Measurements from ENCODE around the gene CCDC191.

- TF ChIP-seq USF1 (IDR thresholded peaks at IDR 0.05): no peak
- no peak for TF ChIP-seq NFIC (IDR thresholded peaks at IDR 0.05)
- TF ChIP-seq EP300 (IDR thresholded peaks at IDR 0.05; ENCODE audit: borderline replicate concordance): no peak
- TF ChIP-seq CEBPB (IDR thresholded peaks at IDR 0.05): no peak
- TF ChIP-seq RAD21 (IDR thresholded peaks at IDR 0.05; ENCODE audit: low read depth): no peak
- no peak for TF ChIP-seq MAX (IDR thresholded peaks at IDR 0.05)
- TF ChIP-seq YY1 (IDR thresholded peaks at IDR 0.05; ENCODE audit: low read depth): no peak
- TF ChIP-seq TEAD4 (IDR thresholded peaks at IDR 0.05): no peak
These were observed 70.8 kb downstream of the CCDC191 start for GRCh38 chr3:113985541-113985940.

Measured in Ishikawa (cell line).